Measurements from ENCODE around the gene PLET1. TPM values are rescaled to one million over a fixed set of nuclear protein-coding genes. Genes with fewer than 3 reads are reported as not detected.

The PLET1 gene
- total and polyA plus RNA-seq, 10 donors, result not detected

DNA sequence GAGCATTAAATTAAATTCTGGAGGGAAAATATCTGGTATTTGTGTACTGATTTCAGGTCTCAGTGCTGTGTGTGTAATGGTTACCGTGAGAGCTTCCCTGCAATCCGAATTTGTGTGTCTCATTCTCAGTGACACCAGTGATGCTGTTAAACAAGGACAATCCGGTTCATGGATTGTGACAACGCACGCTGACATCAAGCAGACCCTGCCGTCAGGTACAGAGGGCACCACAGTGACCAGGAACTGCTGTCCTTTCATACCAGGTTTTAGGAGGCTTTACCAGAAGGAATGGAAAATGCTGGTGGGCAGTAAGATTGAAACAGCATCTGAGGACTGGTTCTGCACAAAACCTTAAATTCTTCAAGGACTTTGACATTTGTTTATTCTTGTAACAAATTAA lies 30.5 kb upstream of the PLET1 start:
- Histone ChIP-seq H3K36me3 (no peaks in the 10 kb centered on the region), H3K27me3 (replicated peaks in 1 of 7) (no peaks in the 10 kb centered on the region), H3K27ac (no peak overlapping the region), H3K9me3 (no peaks in the 10 kb centered on the region), H3K4me1 (peaks cover 0 to 32% (median 12%) of the 10 kb centered on the region in 6 donors), H3K4me3 (no peak overlapping the region)
- TF ChIP-seq POLR2A (IDR thresholded peaks at IDR 0.05), result no peak
- no peak for TF ChIP-seq POLR2AphosphoS5 (IDR thresholded peaks at IDR 0.05)
- TF ChIP-seq, protein P1, sequence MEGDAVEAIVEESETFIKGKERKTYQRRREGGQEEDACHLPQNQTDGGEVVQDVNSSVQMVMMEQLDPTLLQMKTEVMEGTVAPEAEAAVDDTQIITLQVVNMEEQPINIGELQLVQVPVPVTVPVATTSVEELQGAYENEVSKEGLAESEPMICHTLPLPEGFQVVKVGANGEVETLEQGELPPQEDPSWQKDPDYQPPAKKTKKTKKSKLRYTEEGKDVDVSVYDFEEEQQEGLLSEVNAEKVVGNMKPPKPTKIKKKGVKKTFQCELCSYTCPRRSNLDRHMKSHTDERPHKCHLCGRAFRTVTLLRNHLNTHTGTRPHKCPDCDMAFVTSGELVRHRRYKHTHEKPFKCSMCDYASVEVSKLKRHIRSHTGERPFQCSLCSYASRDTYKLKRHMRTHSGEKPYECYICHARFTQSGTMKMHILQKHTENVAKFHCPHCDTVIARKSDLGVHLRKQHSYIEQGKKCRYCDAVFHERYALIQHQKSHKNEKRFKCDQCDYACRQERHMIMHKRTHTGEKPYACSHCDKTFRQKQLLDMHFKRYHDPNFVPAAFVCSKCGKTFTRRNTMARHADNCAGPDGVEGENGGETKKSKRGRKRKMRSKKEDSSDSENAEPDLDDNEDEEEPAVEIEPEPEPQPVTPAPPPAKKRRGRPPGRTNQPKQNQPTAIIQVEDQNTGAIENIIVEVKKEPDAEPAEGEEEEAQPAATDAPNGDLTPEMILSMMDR (IDR thresholded peaks at IDR 0.05 in 8 of 11, conservative IDR thresholded peaks at IDR 0.05 in 3 of 11), result no peak
- no peak for DNase-seq
- WGBS, 5 donors, result 95 to 99% (median 95%) methylated on average over 6 of the region's 6 CpGs
- intact Hi-C loops (cut with DNase I; ENCODE audit: low total_unique reads), result no loop called here

- Histone ChIP-seq H3K27ac (peak overlapping the region in 7 of 8 donors; percentile 19 to 78 (median 46)), H3K27me3 (replicated peaks in 1 of 7) (no peaks in the 10 kb centered on the region), H3K4me1 (peaks cover 0 to 32% (median 12%) of the 10 kb centered on the region in 6 donors), H3K36me3 (no peaks in the 10 kb centered on the region), H3K9me3 (no peaks in the 10 kb centered on the region), H3K4me3 (peak overlapping the region; percentile 41 to 68 (median 52))
- 26 to 35% (median 31%) methylated on average over 4 of the region's 4 CpGs for WGBS, 5 donors
- intact Hi-C loops (cut with DNase I; ENCODE audit: low total_unique reads), result no loop called here
- DNase-seq, result no peak
- TF ChIP-seq POLR2AphosphoS5 (IDR thresholded peaks at IDR 0.05) (no peak), POLR2A (IDR thresholded peaks at IDR 0.05) (no peak)
- TF ChIP-seq, protein P1 (IDR thresholded peaks at IDR 0.05 in 8 of 11, conservative IDR thresholded peaks at IDR 0.05 in 3 of 11), result no peak
Observed at GRCh38 chr11:112290493-112290850, 29.8 kb upstream of the PLET1 start.

GRCh38 chr11:112289588-112290492 lies 29.2 kb upstream of the PLET1 start:
- peak; percentile 97 for DNase-seq
- WGBS, 5 donors, result 3 to 10% (median 3%) methylated on average over 17 to 60 of the region's 60 CpGs
- Histone ChIP-seq H3K36me3 (no peaks in the 10 kb centered on the region), H3K9me3 (no peaks in the 10 kb centered on the region), H3K27ac (peak overlapping the region in 7 of 8 donors; percentile 19 to 78 (median 46)), H3K27me3 (replicated peaks in 1 of 7) (no peaks in the 10 kb centered on the region), H3K4me3 (peak overlapping the region; percentile 41 to 68 (median 52)), H3K4me1 (peaks cover 0 to 32% (median 12%) of the 10 kb centered on the region in 6 donors)
- intact Hi-C loops (cut with DNase I; ENCODE audit: low total_unique reads), result loop anchor here (5.0 to 10.0 kb wide), 2 partner anchors 265 to 997 kb away; no protein-coding TSS in a partner anchor
- TF ChIP-seq POLR2A (IDR thresholded peaks at IDR 0.05) (no peak), POLR2AphosphoS5 (IDR thresholded peaks at IDR 0.05) (peak; percentile 23 to 68 (median 51))
- TF ChIP-seq, protein P1 (IDR thresholded peaks at IDR 0.05 in 8 of 11, conservative IDR thresholded peaks at IDR 0.05 in 3 of 11), result peak; percentile 44 to 94 (median 81)

DNA sequence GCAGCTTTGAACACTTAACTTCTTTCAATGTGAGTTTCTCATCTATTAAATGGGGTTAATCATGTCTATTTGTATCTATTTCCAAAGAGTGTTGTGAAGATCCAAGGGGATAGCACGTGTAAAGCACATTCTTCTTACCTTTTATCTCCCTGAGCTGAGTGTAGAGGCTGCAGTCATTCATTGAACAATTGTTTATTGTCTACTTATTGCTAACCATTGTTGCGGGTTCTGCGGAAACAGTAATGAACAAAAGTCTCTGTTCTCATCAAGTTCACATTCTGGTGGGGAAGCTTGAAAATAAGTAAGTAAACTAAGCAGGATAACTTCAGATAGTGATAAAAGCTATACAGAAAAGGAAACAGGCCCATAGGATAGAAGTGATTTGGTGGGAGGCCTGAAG lies 27.4 kb upstream of the PLET1 start:
- no peak for DNase-seq
- Histone ChIP-seq H3K4me3 (no peak overlapping the region), H3K36me3 (no peaks in the 10 kb centered on the region), H3K9me3 (no peaks in the 10 kb centered on the region), H3K4me1 (peaks cover 0 to 21% (median 12%) of the 10 kb centered on the region in 6 donors), H3K27ac (no peak overlapping the region), H3K27me3 (replicated peaks in 1 of 7) (no peaks in the 10 kb centered on the region)
- intact Hi-C loops (cut with DNase I; ENCODE audit: low total_unique reads), result loop anchor here (5.0 to 10.0 kb wide), 2 partner anchors 267 to 999 kb away; no protein-coding TSS in a partner anchor
- 86 to 93% (median 90%) methylated on average over 3 of the region's 3 CpGs for WGBS, 5 donors
- TF ChIP-seq POLR2AphosphoS5 (IDR thresholded peaks at IDR 0.05), result no peak
- TF ChIP-seq, protein P1 (IDR thresholded peaks at IDR 0.05 in 8 of 11, conservative IDR thresholded peaks at IDR 0.05 in 3 of 11), result no peak
- no peak for TF ChIP-seq POLR2A (IDR thresholded peaks at IDR 0.05)
